Keratinocyte (primary cell): Measurements from ENCODE around the gene MCF2L2.

Source experiments
- EZH2 ChIP-seq: IDR thresholded peaks from one replicate; pipeline ENCODE4 v1.6.1; 2012; ENCODE audit warnings: inconsistent platforms, mild to moderate bottlenecking, low read length, moderate library complexity
- TF ChIP-seq, protein P1 (sequence below), 3 experiments: IDR thresholded peaks in 1 of 3; conservative IDR thresholded peaks in 1 of 3; optimal IDR thresholded peaks in 1 of 3; 2 replicates in 2 of 3; 3 replicates in 1 of 3; pipeline versions ENCODE3 to v1.5.1; 2011; ENCODE audit warnings: low read length in 3 of 3, mild to moderate bottlenecking in 3 of 3, moderate library complexity in 2 of 3, control low read depth in 1 of 3, inconsistent platforms in 1 of 3; ENCODE audit not compliant: insufficient read depth in 2 of 3; ENCODE audit errors: extremely low read depth in 1 of 3

GRCh38 chr3:183212096-183212495, 216.3 kb downstream of the MCF2L2 start:
- TF ChIP-seq, protein P1, sequence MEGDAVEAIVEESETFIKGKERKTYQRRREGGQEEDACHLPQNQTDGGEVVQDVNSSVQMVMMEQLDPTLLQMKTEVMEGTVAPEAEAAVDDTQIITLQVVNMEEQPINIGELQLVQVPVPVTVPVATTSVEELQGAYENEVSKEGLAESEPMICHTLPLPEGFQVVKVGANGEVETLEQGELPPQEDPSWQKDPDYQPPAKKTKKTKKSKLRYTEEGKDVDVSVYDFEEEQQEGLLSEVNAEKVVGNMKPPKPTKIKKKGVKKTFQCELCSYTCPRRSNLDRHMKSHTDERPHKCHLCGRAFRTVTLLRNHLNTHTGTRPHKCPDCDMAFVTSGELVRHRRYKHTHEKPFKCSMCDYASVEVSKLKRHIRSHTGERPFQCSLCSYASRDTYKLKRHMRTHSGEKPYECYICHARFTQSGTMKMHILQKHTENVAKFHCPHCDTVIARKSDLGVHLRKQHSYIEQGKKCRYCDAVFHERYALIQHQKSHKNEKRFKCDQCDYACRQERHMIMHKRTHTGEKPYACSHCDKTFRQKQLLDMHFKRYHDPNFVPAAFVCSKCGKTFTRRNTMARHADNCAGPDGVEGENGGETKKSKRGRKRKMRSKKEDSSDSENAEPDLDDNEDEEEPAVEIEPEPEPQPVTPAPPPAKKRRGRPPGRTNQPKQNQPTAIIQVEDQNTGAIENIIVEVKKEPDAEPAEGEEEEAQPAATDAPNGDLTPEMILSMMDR (optimal IDR thresholded peaks at IDR 0.05 in 1 of 3, IDR thresholded peaks at IDR 0.05 in 1 of 3, conservative IDR thresholded peaks at IDR 0.05 in 1 of 3; ENCODE audit: extremely low read depth in 1 of 3, insufficient read depth in 2 of 3, low read length in 3 of 3) = no peak
- TF ChIP-seq EZH2 = no peak
